ENCODE measurements around the gene SCN10A. TPM values are rescaled to one million over a fixed set of nuclear protein-coding genes. Genes with fewer than 3 reads are reported as not detected.

SCN10A gene
- total RNA-seq, 1 donor from 2014 or later, result not detected

DNA sequence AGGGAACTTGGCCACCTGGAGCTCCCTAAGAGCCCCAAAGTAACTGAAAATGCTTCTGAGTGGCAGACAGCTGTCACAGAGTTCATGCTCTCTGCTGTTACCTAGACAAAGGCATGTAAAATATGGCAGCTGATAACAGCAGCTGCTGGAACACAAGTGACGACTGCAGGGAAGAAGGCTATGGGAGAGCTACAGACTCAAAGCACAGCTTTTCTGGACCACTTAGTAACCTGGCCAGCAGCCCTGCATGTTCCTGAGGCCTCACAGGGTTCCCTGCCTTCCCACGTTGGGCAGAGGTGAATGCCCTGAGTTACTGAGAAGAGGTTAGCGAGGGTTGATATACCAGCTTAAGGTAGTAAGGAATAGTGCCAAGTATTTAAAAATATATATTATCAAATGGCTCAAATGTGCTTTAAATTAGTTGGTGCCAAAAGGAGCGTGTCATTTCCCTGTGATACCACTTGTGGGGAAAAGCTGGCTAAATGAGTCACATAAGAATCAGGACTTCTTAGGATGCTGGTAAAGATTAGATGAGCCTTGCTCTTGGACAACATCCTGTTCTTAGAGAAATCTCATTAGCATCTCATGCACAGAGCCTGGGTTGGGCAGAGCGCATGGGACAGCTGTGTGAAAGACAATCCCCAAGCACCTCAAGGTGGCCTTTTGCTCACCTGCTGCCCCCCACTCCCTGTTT, 90.1 kb downstream of the SCN10A start:
- H3K4me1 Mint-ChIP-seq (ENCODE audit: low read depth), result no peaks in the 10 kb centered on the region
- H3K4me3 Mint-ChIP-seq, result no peak overlapping the region
- no peak for DNase-seq (ENCODE audit: low spot score)
- peaks cover 3% of the 10 kb centered on the region for H3K27me3 Mint-ChIP-seq (ENCODE audit: insufficient read depth)
- intact Hi-C loops (cut with micrococcal nuclease), result no loop called here
- H3K27ac Mint-ChIP-seq, result no peak overlapping the region
- no peaks in the 10 kb centered on the region for H3K36me3 Mint-ChIP-seq (ENCODE audit: low read depth)
- H3K9me3 Mint-ChIP-seq, result no peaks in the 10 kb centered on the region

DNA sequence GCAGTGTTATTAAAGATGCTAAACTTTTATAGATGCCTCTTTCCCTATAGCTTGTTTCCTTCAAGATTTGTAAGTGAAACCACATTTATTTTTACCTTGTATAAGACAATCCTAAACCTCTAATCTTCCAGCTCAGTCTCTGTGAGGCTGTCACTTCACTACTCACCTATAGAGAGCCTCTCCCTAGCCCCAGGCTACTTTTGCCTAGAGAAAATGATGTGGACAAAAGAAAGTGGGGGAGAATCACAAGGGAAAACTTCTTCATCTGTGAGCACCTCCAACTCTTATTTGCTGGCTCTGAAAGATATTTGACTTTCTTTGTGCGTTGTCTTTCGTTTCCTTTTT, 91.7 kb downstream of the SCN10A start:
- peaks cover 2% of the 10 kb centered on the region for H3K27me3 Mint-ChIP-seq (ENCODE audit: insufficient read depth)
- no peaks in the 10 kb centered on the region for H3K36me3 Mint-ChIP-seq (ENCODE audit: low read depth)
- no peak for DNase-seq (ENCODE audit: low spot score)
- intact Hi-C loops (cut with micrococcal nuclease), result no loop called here
- no peaks in the 10 kb centered on the region for H3K9me3 Mint-ChIP-seq
- H3K4me3 Mint-ChIP-seq, result no peak overlapping the region
- no peak overlapping the region for H3K27ac Mint-ChIP-seq
- H3K4me1 Mint-ChIP-seq (ENCODE audit: low read depth), result no peaks in the 10 kb centered on the region

GRCh38 chr3:38723569-38724391, 92.2 kb downstream of the SCN10A start:
- no peak overlapping the region for H3K4me3 Mint-ChIP-seq
- H3K9me3 Mint-ChIP-seq, result no peaks in the 10 kb centered on the region
- H3K27me3 Mint-ChIP-seq (ENCODE audit: insufficient read depth), result peaks cover 2% of the 10 kb centered on the region
- DNase-seq (ENCODE audit: low spot score), result no peak
- no peak overlapping the region for H3K27ac Mint-ChIP-seq
- H3K4me1 Mint-ChIP-seq (ENCODE audit: low read depth), result no peaks in the 10 kb centered on the region
- intact Hi-C loops (cut with micrococcal nuclease), result no loop called here
- H3K36me3 Mint-ChIP-seq (ENCODE audit: low read depth), result no peaks in the 10 kb centered on the region

DNA sequence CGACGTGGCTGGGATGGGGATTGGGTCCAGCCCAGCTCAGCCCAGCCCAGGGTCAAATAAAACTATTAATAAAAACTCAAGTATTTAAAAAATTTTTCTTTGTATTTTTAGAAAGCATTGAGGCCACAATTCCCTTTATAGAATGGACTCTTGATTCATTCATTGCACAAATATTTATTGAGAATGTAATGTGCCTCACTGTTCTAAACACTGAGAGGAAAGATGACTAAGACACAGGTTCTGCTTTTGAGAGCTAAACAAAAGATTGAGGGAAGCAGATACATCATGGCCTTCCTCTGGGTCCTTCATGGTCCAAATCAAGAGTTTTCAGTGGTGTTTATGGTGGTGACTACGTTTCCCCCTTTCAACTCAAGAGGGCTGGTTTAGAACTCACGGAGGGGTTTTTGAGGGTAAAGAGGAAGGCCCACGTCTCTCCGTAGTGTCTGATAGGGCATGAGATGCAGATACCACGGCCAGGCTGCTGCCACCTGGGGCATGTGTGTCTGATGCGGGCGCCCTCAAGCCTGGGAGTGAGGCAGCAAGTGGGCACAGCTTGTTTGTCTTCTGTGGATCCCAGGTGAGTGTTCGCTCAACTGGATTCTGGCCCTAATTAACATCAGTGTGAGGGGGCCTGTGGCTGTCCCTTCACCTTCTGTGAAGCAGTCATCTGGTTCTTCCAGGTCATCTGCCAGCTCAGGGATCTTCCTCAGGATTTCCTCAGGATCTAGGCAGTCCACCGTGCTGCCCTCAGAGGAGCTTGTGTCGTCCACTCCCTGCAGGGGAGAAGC, 93.0 kb downstream of the SCN10A start:
- H3K4me3 Mint-ChIP-seq, result no peak overlapping the region
- H3K9me3 Mint-ChIP-seq, result no peaks in the 10 kb centered on the region
- H3K4me1 Mint-ChIP-seq (ENCODE audit: low read depth), result no peaks in the 10 kb centered on the region
- no peaks in the 10 kb centered on the region for H3K36me3 Mint-ChIP-seq (ENCODE audit: low read depth)
- peaks cover 2% of the 10 kb centered on the region for H3K27me3 Mint-ChIP-seq (ENCODE audit: insufficient read depth)
- DNase-seq (ENCODE audit: low spot score), result no peak
- intact Hi-C loops (cut with micrococcal nuclease), result no loop called here
- H3K27ac Mint-ChIP-seq, result no peak overlapping the region

DNA sequence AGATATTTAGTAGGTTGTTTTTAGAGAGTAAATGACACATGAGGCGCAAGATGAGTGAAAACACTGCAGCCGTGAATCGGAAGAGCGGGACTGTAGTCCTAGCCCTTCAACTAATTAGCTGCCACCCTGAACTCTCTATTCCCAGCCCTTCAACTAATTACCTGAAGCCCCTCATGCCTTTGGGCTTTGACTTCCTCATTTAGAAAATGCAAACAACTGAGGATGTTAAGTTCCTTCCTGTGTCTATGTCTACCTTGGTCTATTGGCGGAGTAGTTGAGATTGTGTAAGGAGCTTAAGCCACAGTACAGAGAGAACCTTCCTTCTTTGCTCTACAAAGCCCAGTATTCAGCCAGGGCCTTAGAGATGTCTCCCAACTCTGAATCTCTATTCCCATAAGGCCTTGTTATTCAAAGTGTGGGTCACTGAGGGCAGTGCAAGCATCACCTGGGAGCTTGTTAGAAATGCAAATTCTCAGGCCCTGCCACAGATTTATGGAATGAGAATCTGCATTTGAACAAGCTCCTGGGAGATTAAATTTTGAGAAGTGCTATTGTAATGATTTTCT, 94.7 kb downstream of the SCN10A start:
- no peaks in the 10 kb centered on the region for H3K36me3 Mint-ChIP-seq (ENCODE audit: low read depth)
- no peak for DNase-seq (ENCODE audit: low spot score)
- intact Hi-C loops (cut with micrococcal nuclease), result no loop called here
- H3K4me3 Mint-ChIP-seq, result no peak overlapping the region
- H3K4me1 Mint-ChIP-seq (ENCODE audit: low read depth), result no peaks in the 10 kb centered on the region
- H3K9me3 Mint-ChIP-seq, result no peaks in the 10 kb centered on the region
- H3K27ac Mint-ChIP-seq, result no peak overlapping the region
- peaks cover 2% of the 10 kb centered on the region for H3K27me3 Mint-ChIP-seq (ENCODE audit: insufficient read depth)

DNA sequence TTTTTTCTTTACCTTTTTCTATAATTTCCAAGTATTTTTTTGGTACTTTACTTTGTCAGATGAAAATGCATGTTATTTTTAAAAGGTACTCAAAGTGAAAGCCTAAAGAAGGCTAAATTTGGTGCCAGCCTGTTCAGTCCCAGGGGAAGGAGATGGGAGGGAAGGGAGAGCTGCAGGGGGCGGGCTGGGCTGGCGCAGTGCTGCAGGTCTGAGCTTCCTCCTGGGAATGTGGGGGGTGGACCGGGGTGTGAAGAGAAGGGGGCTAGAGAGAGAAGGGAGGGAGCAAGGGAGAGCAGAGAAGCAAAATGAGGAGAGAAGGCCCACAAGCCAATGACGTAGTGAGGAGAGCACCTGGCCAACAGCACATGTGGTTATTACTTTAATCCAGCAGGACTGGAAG, 95.6 kb downstream of the SCN10A start:
- Mint-ChIP-seq H3K9me3 (no peaks in the 10 kb centered on the region), H3K36me3 (ENCODE audit: low read depth) (no peaks in the 10 kb centered on the region), H3K27ac (no peak overlapping the region), H3K27me3 (ENCODE audit: insufficient read depth) (peaks cover 2% of the 10 kb centered on the region), H3K4me1 (ENCODE audit: low read depth) (no peaks in the 10 kb centered on the region), H3K4me3 (no peak overlapping the region)
- intact Hi-C loops (cut with micrococcal nuclease), result no loop called here
- no peak for DNase-seq (ENCODE audit: low spot score)

DNA sequence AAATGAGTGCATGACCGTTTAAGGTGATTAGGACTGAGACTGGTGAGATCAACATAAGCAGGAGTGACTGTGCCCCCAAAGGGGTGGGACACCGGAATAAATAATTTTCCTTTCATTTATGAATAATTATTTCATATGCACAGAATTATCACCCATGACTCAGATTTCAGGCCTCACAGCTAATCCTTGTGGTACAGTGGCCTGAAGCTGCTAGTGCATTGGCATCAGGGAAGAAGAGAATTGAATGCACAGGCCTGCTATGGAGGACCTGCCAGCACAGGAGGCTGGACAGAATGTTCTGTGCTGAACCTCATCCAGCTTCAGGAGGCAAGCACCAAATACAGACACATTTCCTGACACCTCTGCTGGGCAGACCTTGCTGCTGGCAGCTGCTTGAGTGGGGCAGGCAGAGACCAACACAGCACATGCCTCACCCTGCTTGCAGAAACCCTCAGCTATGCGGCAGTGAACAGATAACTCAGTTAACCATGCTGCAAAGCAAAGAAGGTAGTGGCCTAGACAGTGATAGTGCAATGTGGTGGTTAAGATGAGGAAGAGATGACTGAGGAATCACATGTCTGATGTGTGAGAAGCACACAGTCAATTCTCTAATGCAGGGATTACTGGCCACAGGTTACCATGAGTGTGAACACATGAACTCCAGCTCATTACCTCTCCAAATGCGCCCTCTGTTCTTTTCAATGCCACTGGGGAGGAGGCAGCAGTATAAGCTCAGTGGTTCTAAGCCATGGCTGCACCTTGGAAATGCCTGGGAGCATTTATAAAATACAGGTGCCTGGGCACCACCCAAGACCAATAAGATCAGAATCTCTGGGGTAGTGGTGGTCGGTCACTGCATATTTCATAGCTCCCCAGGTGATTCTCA, 98.4 kb downstream of the SCN10A start:
- peaks cover 2% of the 10 kb centered on the region for H3K27me3 Mint-ChIP-seq (ENCODE audit: insufficient read depth)
- no peaks in the 10 kb centered on the region for H3K36me3 Mint-ChIP-seq (ENCODE audit: low read depth)
- intact Hi-C loops (cut with micrococcal nuclease), result no loop called here
- no peaks in the 10 kb centered on the region for H3K9me3 Mint-ChIP-seq
- no peak overlapping the region for H3K27ac Mint-ChIP-seq
- no peak for DNase-seq (ENCODE audit: low spot score)
- no peaks in the 10 kb centered on the region for H3K4me1 Mint-ChIP-seq (ENCODE audit: low read depth)
- H3K4me3 Mint-ChIP-seq, result no peak overlapping the region

DNA sequence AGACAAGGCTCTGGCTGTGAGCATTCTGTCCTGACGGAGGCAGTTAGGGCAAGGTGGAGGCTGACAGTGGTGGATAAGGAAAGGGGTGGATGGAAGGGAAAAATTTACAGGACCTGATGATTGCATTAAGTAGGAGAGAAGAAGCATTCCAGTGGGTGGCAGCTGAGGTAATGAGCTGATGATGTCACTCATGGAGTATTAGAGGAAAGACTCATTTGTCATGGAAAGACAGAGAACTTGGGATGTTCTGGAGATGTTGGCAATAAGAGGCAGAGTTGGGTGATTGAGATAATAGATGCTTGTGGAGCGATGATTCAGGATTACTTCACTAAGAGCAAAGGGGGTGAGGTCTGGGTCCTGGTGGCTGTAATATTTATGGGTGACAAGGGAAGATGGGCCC, 102.9 kb downstream of the SCN10A start:
- no peak for DNase-seq (ENCODE audit: low spot score)
- intact Hi-C loops (cut with micrococcal nuclease), result no loop called here
- Mint-ChIP-seq H3K36me3 (ENCODE audit: low read depth) (no peaks in the 10 kb centered on the region), H3K4me1 (ENCODE audit: low read depth) (no peaks in the 10 kb centered on the region), H3K27ac (no peak overlapping the region), H3K4me3 (no peak overlapping the region), H3K9me3 (no peaks in the 10 kb centered on the region), H3K27me3 (ENCODE audit: insufficient read depth) (no peaks in the 10 kb centered on the region)

GRCh38 chr3:38711321-38711720, 104.7 kb downstream of the SCN10A start:
- H3K27me3 Mint-ChIP-seq (ENCODE audit: insufficient read depth), result no peaks in the 10 kb centered on the region
- no peaks in the 10 kb centered on the region for H3K36me3 Mint-ChIP-seq (ENCODE audit: low read depth)
- no peaks in the 10 kb centered on the region for H3K4me1 Mint-ChIP-seq (ENCODE audit: low read depth)
- H3K27ac Mint-ChIP-seq, result no peak overlapping the region
- H3K9me3 Mint-ChIP-seq, result no peaks in the 10 kb centered on the region
- no peak for DNase-seq (ENCODE audit: low spot score)
- no peak overlapping the region for H3K4me3 Mint-ChIP-seq
- intact Hi-C loops (cut with micrococcal nuclease), result no loop called here

DNA sequence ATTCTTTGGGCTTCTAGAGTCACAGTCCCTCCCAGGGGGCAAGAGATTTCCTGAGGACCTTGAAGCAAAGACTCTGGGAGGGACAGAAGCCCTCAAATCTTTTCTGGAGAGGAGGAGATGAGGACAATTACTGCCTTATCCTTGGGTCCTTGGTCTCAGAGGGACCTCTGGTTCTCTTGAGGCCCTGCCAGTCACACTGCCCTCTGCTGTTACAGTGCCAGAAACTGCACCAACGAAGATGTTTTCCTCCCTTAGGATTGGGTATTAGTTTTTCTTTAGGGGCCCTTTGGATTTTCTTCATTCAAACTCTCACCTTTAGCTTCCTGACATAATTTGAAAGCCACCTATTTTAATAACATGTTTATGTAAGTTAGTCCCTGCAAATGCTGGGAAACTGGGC, 108.3 kb downstream of the SCN10A start:
- Mint-ChIP-seq H3K9me3 (no peaks in the 10 kb centered on the region), H3K4me3 (no peak overlapping the region), H3K27me3 (ENCODE audit: insufficient read depth) (no peaks in the 10 kb centered on the region), H3K4me1 (ENCODE audit: low read depth) (no peaks in the 10 kb centered on the region), H3K36me3 (ENCODE audit: low read depth) (no peaks in the 10 kb centered on the region), H3K27ac (no peak overlapping the region)
- intact Hi-C loops (cut with micrococcal nuclease), result no loop called here
- no peak for DNase-seq (ENCODE audit: low spot score)

DNA sequence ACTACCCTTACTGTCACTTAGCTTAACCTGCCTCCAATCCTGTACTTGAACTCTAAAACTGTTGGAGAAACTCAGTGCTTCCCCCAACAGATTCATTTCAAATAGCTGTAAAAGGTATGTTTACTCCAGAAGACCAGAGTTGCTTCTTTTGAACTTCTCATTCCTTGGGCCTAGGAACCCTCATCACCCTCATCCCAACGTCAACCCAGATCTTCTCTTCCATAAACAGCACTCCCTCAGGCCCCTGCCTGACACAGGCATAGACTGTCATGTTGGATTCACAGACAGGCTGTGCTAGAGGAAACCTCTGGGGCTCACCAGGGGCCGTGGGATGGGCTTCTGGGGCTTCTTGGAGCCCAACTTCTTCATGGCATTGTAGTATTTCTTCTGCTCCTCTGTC, 109.1 kb downstream of the SCN10A start:
- DNase-seq (ENCODE audit: low spot score), result no peak
- Mint-ChIP-seq H3K4me3 (no peak overlapping the region), H3K27me3 (ENCODE audit: insufficient read depth) (no peaks in the 10 kb centered on the region), H3K9me3 (no peaks in the 10 kb centered on the region), H3K36me3 (ENCODE audit: low read depth) (no peaks in the 10 kb centered on the region), H3K27ac (no peak overlapping the region), H3K4me1 (ENCODE audit: low read depth) (no peaks in the 10 kb centered on the region)
- intact Hi-C loops (cut with micrococcal nuclease), result no loop called here

DNA sequence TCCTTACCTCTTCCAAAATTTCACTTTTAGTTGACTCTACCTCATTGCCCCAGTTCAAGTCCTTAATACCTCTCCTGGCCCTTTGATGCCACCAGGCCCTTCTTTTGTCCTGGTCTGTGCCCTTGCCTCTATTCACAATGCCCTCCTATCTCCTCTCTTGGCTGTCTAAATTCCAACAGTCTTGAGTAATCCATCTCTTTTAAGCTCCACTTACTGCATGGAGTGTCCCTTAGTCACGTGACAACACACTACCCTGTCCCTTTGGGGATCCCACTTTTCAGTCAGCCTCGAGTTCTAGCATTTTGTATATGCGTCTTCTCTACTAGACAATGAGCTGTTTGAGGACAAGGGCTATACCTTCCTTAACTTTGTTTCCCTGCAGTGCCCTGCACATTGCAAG, 113.8 kb downstream of the SCN10A start:
- Mint-ChIP-seq H3K27ac (no peak overlapping the region), H3K4me3 (no peak overlapping the region), H3K27me3 (ENCODE audit: insufficient read depth) (peaks cover 5% of the 10 kb centered on the region), H3K4me1 (ENCODE audit: low read depth) (no peaks in the 10 kb centered on the region), H3K9me3 (no peaks in the 10 kb centered on the region), H3K36me3 (ENCODE audit: low read depth) (no peaks in the 10 kb centered on the region)
- intact Hi-C loops (cut with micrococcal nuclease), result no loop called here
- no peak for DNase-seq (ENCODE audit: low spot score)
